GM21390 (cell line): ENCODE measurements around the gene NR2C2.

Source experiments
- ATAC-seq: cut with Tn5 transposase; IDR thresholded peaks from one replicate; pipeline ENCODE4 v1.9.1; 2021; ENCODE audit not compliant: unreplicated experiment

The NR2C2 gene

DNA sequence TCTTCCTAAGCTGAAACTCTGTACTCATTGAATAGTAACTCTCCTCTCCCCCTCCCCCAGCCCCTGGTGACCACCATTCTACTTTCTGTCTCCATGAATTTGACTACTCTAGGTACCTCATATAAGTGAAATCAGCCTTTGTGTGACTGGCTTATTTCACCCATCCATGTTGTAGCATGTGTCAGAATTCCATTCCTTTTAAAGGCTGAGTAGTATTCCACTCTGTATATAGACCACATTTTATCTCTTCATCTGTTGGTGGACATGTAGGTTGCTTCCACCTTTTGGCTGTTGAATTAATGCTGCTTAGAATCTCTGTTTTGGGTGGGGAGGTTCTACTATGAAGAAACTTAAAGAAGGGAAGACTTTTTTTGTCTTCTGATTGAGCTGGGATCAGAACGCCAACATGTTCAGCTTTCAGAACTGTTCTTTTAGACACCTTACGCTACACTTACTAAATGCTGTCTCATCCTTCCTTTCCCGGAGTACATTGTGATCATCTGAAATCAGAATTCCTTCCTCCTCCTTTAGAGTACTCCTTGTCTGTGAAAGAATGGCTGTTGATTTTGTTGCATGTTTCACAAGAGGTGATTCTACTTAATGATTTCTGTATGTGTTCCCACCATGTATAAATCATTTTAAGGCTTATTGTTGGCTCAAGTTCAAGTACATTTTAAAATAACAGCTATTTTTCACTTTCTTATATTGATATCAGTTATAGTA lies 67.4 kb downstream of the NR2C2 start:
- no peak for ATAC-seq

DNA sequence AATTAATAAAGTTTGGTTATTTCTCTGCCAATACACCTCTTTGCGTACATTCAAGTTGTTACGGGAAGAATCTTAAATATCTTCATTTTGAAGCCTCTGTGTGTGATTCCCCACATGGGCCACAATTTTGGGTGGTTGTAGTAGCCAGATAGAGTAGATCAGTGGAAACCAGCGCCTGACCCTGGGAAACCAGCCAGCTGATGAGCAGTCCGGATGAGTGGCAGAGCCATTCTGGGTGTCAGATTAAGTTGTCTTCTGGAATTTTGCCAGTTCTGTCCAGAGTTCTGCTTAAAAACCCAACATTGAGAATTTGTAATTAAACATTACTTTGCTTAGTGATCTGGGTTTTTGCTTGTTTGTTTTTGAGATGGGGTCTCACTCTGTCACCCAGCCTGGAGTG lies 68.1 kb downstream of the NR2C2 start:
- no peak for ATAC-seq

DNA sequence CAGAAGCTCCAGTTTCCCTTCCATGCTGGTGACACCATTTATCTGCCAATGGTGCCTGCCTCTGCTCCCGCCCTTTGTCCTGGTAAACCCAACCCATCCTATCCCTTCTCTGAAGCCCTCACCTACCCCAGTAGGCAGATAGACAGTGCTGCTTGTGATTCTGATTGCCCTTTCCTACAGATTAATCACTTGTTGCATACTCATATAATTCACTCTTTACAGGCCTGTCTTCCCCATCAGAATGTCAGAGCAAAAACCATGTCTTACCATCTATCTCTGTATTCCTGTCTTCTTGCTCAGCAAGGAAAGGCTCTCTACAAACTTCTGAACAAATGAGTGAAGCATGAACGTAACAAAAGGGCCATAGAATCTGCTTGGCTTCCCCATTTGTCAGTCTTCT lies 69.8 kb downstream of the NR2C2 start:
- ATAC-seq = no peak

DNA sequence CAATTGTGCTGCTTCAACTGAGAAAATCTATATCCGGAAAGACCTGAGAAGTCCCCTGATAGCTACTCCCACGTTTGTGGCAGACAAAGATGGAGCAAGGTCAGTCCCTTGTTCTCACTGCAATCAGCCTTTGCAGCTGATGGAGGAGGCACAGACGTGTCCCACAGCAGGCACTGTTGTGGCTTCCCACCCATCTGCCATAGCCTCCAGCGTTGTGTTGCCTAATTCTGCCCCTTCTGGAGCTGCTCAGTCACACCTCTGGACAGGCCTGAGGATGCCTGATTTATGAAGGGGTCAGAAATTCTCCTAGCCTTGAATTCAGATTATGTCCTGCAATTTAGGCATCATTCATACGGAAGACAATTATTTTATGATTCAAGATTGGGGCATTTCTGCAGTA lies 75.9 kb downstream of the NR2C2 start:
- ATAC-seq = no peak

DNA sequence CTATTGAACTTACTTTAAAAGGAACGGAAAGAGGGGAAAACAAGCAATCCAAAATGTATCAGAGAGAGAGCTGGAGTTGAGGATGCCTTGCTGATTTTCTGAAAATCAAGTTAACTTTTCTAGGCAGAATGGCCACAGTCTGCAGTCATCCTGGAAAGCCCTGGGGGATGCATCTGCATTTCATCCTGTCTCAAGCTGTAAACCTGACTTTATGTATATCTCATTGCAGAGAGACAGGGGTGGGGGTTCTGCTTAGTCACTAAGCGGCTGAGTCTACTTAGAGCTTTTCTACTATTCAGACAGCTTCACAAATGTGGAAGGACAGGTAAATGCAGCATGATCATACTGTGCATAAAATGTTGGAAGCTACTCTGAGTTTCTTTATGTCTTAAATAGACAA lies 76.3 kb downstream of the NR2C2 start:
- ATAC-seq = no peak

DNA sequence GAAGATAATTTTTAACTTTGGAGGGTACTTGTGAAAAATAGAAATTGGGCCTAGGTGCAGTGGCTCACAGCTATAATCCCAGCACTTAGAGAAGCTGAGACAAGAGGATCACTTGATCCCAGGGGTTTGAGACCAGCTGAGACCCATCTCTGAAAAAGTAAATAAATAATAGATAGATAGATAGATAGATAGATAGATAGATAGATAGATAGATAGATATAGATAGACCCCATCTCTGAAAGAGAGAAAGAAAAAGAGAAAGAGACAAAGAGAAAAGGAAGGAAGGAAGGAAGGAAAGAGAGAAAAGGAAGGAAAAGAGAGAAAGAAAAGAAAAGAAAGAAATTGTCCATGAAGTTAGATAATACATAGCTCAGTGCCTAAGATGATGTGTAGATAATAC lies 82.2 kb downstream of the NR2C2 start:
- no peak for ATAC-seq

DNA sequence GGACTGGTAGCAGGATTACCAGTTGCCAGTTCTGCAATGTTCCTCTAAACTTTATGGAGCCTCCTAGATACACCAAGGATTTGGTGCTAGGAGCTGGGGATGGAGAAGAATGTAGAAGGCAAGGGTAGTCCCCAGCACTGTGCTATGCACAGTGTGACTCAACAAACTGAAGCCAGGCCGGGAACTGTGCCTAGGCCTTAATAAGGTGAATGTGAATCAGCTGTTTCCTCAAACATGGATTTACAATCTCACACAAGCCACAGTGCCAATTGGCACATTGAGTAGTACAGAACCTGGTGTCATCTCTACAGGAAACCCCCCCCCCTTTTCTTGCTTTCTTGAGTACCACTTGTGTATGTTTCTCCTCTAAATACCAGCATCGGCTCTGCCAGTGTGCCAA lies 85.3 kb downstream of the NR2C2 start:
- ATAC-seq = no peak

DNA sequence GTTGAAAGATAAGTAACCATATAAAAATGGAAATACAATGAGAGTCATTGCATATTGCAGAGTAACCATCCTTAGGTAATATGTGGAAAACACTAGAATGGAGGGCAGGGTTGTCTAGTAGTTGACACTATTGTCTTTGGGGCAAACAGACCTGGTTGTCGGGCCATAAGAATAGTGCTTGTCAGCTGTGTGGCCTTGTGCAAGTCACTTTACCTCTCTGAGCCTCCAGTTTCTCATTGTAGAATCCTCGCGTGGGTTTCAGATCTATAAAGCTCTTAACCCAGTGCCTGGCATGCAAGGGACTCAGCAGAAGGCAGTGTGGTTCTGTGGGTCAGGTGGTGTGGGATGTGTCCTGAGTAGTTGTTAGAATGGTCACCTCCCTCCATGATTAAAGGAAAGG lies 85.7 kb downstream of the NR2C2 start:
- ATAC-seq = no peak

DNA sequence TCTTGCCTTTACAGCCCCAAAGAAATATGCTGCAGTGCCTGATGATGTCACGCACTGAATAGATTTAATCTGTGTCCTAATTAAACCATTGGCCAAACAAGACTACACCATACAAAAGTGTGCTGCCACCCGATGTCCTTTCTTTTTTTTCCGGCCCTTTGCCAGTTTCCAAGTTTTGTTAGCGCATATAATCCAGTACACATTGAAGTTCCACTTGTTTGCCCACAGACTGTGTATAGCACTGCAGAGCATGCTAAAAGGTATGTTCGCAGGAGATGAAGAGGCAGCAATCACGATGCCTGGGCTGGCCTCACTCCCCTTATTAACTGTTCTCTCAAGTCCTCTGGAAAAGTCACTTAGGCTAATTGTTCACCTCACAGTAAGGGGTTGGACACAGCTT lies 90.9 kb downstream of the NR2C2 start:
- ATAC-seq = no peak

DNA sequence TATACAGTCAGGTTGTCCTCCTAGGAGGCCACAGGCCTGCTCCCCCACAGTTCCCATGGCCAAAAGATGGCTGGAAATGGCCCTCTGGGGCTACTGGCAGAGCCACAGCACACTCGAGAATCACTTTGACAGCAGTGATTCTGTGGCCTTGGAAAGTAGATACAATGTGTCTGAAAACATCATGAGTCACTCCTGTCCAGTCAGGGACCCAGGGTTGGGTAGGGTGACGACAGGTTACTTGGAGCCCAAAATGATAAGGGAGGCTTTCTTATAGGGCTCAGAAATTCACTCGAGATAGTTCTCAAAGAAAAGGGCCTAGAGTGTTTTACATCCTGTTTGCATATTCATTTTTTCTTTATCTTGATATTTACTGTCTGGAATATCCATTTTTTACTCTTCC lies 93.5 kb downstream of the NR2C2 start:
- ATAC-seq = no peak

DNA sequence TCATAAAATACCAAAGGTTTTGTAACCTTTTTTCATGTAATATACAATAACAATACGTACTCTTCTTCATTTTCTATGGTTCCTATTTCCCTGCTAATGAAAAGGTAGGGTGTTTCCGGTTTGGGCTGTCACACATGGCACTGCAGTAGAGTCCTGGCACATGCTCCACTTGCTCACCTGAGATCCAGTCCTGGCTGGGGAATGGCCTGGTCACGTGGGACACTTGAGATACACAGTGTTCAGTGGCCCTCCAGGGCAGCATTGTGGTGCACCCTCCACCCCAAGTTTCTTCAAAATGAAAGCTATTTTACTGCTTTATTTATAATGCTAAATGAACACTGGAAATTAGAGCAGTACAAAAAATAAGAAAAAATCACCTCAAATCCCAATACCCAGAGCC lies 94.6 kb downstream of the NR2C2 start:
- ATAC-seq = no peak

DNA sequence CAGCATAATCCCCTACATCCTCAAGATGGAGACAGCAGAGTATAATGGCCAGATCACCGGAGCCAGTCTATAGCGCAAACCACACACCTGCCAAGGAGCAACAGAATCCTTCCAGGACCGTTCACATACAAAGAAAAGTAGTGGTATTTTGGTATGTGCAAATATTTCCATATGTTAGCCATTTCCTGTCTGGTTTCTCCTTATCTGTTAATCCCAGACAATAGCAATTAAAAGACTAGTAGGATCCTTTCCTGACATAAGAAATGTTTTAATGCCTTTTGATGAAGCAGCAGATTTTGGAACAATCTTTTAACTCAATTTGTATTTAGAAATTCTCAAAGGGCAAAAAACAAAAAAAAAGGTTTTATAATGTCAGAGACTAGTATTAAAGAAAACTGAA lies 95.6 kb downstream of the NR2C2 start:
- no peak for ATAC-seq

DNA sequence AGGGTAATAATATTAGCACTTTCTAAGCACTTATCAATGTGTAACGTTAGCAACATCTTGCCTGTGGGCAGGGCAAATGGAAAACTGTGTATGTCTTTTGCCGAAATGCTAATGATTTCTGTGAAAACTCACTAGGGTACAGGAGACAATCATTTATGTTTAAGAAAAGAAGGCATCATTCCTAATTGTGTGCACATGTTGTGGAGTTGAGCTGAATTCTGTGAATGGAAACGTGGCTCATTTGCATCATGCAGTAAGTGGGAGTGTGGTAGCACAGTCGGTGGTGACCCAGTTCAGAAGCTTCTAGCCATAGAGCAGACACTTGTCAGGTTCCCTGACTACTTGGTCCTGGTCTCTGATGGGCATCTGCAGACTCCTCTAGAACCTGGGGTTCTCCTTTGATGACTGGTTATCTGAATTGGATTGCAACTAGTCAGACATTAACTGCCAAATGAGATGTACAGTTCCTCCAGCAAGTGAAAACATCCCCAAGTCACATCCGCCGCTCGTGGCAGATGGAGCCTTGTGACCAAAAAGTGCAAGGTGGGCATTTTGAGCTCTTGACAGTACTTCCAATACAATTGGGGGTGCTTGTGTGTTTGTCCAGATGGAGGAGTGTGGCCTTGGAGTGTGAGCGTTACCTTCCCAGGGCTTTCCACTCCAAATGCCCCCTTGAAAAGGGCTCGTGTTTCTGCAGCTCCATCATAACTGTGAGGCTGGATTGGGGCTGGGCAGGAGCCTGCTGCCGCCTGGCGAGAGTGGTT lies 96.2 kb downstream of the NR2C2 start:
- no peak for ATAC-seq

DNA sequence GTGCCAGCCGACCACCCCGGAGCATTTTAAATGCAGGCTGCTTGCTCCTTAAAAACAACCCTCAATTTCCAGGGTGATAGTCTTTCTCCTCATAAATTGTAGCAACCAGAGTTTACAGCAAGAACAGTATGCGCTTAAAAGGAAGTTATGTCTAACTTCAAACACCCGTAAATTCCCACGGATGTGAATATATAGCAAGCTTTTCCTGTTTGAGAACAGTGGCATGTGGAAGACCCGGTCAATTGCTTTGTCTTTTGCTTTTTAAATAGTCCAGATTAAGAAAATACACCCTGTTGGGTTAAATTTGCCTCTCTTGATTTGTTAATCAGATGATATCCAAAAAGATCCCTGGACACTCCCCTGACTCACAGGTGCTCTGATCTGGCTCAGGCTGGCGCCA lies 96.9 kb downstream of the NR2C2 start:
- ATAC-seq = no peak

DNA sequence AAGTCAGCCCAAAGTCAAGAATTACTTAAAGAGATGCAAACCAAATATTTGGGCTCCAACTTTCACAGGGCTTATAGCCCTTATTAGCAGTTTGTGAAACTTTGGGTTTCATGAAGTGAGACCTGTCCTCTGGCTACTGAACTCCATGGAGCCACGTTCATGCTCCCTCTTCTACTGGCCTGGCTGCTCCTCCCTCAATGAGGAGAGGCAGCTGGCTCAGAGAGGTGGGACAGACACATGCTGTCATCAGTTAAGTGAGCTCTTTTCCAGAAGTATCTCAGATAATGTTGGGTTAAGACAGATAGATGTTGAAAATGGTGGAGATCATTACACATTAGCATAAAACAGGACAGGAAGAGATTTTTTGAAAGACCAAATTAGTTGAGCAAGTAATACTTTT lies 98.3 kb downstream of the NR2C2 start:
- ATAC-seq = no peak

DNA sequence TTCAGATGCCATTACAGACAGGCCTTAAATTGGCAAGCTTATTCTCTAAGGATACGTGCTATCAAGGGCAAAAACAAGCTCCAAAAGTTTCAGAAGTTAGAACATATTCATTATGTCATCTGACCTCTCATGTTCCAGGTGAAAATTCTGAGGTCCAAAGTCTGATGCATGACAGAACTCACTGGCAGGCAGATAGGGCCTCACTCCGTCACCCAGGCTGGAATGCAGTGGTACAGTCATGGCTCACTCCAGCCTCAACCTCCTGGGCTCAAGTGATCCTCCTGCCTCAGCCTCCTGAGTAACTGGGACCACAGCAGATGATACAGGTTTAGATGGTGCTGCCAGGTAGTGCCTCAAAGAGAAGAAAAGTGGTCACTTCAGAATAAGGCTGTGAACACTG lies 102.2 kb downstream of the NR2C2 start:
- no peak for ATAC-seq

DNA sequence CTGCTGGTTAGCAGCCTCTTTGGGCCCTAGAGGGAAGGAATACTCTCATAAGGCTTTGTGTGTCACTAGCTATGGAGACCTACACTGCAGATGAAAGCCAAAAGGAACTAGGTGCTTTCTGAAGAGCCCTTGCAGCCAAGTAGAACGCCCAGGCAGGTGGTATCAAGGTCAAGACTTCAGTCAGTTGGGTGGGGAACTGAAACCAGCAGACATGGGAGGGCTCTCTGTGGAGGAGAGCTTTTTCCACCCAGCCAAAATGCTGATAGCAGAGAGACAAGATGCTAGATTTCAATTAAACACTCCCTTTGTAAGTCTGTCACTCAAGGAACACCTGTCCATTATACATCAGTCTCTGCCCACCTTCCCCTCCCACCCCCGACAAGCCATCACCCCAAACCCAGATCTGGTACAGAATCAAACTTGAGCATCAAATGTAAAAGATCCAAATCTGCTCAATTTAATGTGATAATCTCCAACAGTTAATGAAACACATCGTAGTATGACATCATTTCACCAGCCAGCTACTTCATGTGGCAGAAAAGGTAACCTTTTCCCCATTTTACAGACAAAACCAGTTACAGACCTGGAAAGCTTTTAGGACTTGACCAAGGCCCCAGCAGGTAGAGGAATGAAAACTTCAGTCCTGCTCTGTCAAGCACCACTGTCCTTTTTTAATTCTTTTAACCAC lies 103.2 kb downstream of the NR2C2 start:
- ATAC-seq = peak; percentile 84

DNA sequence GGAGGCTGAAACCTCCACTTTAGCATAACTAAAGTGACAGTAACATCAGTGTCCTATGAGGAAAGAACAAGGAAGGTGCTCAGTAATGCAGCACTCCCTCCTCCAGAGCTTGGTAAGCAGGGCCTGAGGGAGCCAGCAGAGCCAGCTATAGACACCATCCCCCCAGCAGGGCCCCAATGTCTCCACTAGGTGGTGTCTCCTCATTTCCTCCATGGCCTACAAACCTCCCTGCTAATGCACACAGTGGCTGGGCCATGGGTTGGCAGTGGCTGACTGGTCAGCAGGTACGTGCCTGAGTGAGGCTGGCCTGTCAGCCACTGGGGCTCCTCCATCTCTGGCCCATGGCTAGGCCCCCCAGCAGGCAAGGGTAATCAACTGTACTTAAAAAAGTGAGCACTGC lies 104.1 kb downstream of the NR2C2 start:
- ATAC-seq = peak; percentile 45

DNA sequence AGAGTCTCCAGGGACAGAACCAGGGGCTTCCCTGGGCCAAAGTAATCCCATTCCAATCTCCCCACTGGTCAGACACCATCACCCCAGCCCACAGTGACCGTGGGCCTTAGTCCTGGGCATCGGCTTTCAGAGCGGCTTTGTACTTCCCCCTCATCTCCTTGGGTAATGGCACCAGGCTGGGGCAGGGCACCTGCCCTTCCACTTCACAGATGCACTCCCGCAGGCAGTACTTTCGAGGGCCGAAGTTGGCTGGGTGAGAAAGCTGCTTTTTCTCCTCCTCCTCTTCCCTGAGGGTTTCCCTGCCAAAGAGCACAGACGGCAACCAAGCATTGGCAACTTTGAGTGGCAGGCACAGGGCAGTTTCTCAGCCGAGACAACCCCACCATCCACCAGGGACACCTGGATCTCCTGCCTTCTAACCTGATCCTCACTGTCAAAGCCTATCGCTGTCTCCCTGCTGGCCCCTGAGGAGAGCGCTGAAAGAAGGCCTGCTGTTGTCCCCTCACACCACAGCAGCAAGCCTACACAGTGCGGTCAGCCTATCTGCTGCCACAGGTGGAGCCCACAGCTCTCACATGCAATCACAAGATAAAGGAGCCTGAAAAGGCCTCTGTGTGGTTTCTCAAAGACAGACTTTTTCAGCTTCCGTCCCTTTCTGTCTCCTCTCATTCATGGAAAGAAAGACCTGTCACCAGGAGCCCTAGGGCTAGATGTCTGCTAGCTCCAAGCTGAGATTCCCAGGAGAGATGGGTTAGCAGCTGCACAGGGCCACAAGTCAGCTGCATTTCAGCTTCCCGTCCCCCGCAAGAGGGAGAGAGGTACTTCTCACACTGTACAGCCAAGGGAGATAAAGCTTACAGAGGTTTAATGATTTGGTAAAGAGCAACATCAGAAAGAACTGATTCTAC lies 105.2 kb downstream of the NR2C2 start:
- ATAC-seq = no peak

DNA sequence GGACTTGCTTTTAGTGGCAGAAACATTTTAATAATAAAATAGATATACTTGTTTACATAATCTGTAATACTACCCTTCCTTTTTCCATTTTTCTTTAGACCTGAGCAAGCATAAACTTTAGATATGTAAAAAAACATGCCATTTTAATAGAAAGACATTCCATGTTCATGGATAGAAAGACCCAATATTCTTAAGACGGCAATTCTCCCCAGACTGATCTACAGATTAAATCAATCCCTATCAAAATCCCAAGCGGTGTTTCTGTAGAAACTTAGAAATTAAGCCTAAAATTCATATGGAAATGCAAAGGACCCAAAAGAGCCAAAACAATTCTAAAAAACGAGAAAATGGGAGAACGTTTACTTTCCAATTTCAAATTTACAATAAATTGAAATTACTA lies 106.2 kb downstream of the NR2C2 start:
- no peak for ATAC-seq

DNA sequence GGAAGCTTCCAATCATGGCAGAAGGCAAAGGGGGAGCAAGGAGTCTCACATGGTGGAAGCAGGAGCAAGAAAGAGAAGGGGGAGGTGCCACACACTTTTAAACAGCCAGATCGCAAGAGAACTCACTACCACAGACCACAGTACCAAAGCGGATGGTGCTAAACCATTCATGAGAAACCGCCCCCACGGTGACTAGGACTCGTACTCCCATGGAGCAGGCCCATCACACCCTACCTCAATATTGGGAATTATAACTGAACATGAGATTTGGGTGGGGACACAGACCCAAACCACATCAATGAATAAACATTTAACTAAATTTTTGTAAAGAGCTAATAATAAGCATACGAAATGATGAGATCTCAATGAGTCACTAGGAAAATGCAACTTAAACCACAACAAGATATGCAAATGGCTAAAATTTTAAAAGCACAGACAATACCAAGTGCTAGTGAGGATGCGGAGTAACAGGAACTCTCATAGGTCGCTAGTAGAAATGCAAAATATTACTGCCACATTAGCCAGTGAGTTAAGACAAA lies 107.7 kb downstream of the NR2C2 start:
- ATAC-seq = peak; percentile 40
